SJCRH30 (cell line): ENCODE measurements around the gene TTC7B. TPM values are rescaled to one million over a fixed set of nuclear protein-coding genes. Genes with fewer than 3 reads are reported as not detected.

Source experiments
- DNase-seq, 2 experiments: peaks; one replicate each; pipeline ENCODE4 v3.0.0-alpha.2; 2015 to 2020
- H3K27ac ChIP-seq: fragments of 250-450 bp; sonication (Bioruptor Pico); 2 replicates; pipeline ENCODE4 v1.5.1; 2020; ENCODE audit warnings: mild to moderate bottlenecking, moderate library complexity
- H3K27me3 ChIP-seq: fragments of 250-450 bp; sonication (Bioruptor Pico); 2 replicates; pipeline ENCODE4 v1.5.1; 2020; ENCODE audit warnings: mild to moderate bottlenecking, moderate library complexity
- H3K36me3 ChIP-seq: fragments of 250-450 bp; sonication (Bioruptor Pico); 2 replicates; pipeline ENCODE4 v1.5.1; 2020; ENCODE audit warnings: mild to moderate bottlenecking, moderate library complexity
- H3K4me1 ChIP-seq: fragments of 250-450 bp; sonication (Bioruptor Pico); 2 replicates; pipeline ENCODE4 v1.5.1; 2020; ENCODE audit warnings: mild to moderate bottlenecking, moderate library complexity
- H3K4me3 ChIP-seq: fragments of 250-450 bp; sonication (Bioruptor Pico); 2 replicates; pipeline ENCODE4 v1.5.1; 2020; ENCODE audit warnings: mild to moderate bottlenecking, moderate library complexity
- H3K9me3 ChIP-seq: fragments of 250-450 bp; sonication (Bioruptor Pico); replicated peaks from 2 replicates; pipeline ENCODE4 v1.5.1; 2020; ENCODE audit warnings: mild to moderate bottlenecking, moderate library complexity
- total RNA-seq: library from RNA; depleted of rRNA; stranded (reverse); fragments of >200 nt; shearing (Covaris generic); gene quantifications from 2 replicates; pipeline ENCODE4 v1.2.3, GENCODE V29; 2014

Gene TTC7B
- total RNA-seq, 1 experiment from 2014 or later: 45.9 TPM

DNA sequence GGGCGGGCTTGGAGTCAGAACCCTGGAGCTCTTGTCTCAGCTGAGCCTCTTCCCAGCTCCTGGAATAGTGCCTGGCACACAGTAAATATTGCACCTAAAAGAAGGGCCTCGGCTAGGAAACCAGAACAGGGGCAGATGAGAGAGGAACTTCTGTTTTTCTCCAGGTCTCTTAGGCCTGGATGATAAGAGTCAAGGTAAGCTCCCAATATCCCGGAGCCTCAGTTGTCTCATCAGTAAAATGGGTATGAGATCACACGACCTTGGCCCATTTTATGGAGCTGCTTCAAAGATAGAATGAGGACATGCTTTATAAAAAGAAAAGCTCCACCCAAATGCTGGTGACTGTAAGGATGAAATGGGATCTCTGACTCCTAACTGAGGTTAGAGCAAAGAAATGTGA, 202.2 kb downstream of the TTC7B start:
- Histone ChIP-seq H3K27me3 (no peaks in the 10 kb centered on the region), H3K4me1 (peaks cover 50% of the 10 kb centered on the region), H3K4me3 (no peak overlapping the region), H3K36me3 (no peaks in the 10 kb centered on the region), H3K9me3 (no peaks in the 10 kb centered on the region), H3K27ac (no peak overlapping the region)
- DNase-seq: no peak

DNA sequence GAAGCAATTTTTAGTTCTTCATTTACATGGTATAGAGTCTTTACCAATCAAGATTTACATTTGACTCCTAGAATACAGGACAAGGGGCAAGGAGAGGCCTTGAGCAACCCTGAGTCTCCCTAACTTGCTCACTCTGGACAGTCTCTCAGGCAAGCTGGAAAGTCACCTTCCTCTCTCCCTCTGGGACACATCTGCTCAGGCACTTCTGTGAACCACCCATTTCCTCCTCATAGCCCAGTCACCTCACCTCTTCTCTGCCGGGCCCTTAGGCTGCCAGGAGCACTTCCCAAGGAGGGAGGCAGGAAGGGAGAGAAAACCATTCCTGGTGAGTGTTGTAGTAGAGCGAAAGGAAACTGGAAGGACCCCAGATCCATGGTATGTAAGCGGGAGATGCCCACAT, 202.8 kb downstream of the TTC7B start:
- H3K4me3 ChIP-seq: no peak overlapping the region
- no peaks in the 10 kb centered on the region for H3K9me3 ChIP-seq
- no peak overlapping the region for H3K27ac ChIP-seq
- H3K27me3 ChIP-seq: no peaks in the 10 kb centered on the region
- no peaks in the 10 kb centered on the region for H3K36me3 ChIP-seq
- peaks cover 54% of the 10 kb centered on the region for H3K4me1 ChIP-seq
- DNase-seq: no peak

DNA sequence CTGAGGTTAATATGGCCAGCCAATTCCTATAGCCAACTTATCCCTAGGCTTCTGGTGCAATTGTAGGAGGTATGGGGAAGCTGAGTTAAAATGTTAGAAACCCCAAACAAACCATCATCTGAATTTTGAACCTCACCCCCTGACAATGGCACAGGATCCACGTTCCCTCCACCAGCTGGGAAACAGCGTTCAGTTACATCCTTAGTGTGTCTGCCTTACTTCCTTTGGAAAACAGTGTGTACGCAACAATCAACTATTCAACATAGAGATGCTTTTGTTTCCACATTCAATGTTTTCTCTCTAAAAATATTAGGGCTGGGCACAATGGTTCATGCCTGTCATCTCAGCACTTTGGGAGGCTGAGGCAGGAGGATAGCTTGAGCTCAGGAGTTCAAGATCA, 203.4 kb downstream of the TTC7B start:
- Histone ChIP-seq H3K4me3 (no peak overlapping the region), H3K27me3 (no peaks in the 10 kb centered on the region), H3K9me3 (no peaks in the 10 kb centered on the region), H3K36me3 (no peaks in the 10 kb centered on the region), H3K27ac (peak overlapping the region; percentile 74), H3K4me1 (peaks cover 55% of the 10 kb centered on the region)
- DNase-seq: no peak

DNA sequence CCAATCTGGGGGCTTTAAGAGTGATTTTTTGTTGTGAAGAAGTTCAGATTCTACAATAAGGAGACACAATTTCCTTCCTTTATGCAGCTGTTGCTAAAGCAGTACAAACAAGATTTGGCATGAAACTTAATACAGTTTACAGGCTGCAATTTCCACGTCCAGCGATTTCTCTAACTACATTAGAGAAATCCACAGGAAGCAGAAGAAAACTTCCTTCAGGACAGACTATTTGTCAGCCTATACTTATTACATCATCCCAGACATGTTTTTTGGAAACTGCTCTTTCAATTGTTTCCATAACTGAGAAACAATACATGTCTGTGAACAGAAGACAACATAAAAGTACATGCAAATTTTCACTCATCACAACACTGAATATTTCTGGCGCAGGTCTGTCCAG, 204.3 kb downstream of the TTC7B start:
- Histone ChIP-seq H3K4me3 (no peak overlapping the region), H3K36me3 (no peaks in the 10 kb centered on the region), H3K27me3 (no peaks in the 10 kb centered on the region), H3K4me1 (peaks cover 49% of the 10 kb centered on the region), H3K9me3 (no peaks in the 10 kb centered on the region), H3K27ac (peak overlapping the region; percentile 74)
- peak in 1 of 2 experiments; percentile 73 for DNase-seq

DNA sequence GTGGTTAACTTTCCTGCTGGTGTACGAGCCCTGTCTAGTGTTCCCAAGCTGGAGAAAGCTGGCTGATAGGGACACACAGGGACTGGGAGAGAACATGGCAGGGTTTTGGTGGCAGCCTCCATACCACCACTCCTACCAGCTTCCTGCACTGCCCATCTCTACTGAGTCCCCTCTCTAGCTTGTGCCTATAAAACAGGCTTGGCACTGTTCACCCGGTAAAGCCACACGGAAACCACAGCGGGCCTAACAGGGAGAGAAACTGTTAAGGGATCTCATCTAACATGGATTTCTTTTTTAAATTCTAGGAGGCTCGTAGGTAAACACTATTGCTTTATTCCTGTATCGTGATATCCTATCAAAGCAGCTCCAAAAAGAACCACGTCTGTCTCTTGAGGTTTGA, 204.7 kb downstream of the TTC7B start:
- DNase-seq: peak; percentile 37 to 63
- no peaks in the 10 kb centered on the region for H3K27me3 ChIP-seq
- H3K4me1 ChIP-seq: peaks cover 49% of the 10 kb centered on the region
- no peaks in the 10 kb centered on the region for H3K36me3 ChIP-seq
- no peaks in the 10 kb centered on the region for H3K9me3 ChIP-seq
- H3K4me3 ChIP-seq: no peak overlapping the region
- H3K27ac ChIP-seq: peak overlapping the region; percentile 74

DNA sequence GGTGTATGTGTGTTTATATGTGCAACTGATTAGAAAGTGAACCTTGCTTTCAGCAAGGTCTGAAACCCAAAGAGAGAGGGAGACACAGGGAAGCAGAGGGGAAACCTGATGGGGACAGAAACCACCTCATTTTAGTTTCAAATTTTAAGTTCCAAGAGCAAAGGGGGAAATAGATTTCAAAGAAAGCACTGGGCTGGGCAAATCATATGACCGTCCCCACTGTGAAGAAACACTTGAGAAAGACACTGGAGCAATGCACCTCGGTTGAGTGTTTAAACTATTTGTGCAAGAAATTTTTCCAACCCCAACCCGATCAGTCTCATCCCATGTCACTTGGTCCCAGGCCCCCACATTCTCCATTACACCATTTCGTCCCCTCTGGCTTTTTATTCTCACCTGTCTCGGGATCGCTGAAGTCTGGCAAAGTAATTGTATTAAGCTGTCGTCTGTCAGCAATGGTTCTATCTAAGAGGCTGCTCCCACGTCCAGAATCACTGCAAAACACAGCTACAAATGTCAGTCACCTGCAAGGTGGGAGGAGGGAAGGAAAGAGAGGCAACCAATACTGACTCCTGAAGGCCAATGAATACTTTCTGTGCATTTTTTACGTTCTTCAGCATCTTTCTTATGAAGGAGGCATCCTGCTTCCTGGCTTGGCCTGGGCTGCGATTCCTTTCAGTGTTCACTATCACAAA, 205.7 kb downstream of the TTC7B start:
- Histone ChIP-seq H3K36me3 (no peaks in the 10 kb centered on the region), H3K4me3 (no peak overlapping the region), H3K27ac (peak overlapping the region; percentile 88), H3K4me1 (peaks cover 49% of the 10 kb centered on the region), H3K27me3 (no peaks in the 10 kb centered on the region), H3K9me3 (no peaks in the 10 kb centered on the region)
- no peak for DNase-seq

DNA sequence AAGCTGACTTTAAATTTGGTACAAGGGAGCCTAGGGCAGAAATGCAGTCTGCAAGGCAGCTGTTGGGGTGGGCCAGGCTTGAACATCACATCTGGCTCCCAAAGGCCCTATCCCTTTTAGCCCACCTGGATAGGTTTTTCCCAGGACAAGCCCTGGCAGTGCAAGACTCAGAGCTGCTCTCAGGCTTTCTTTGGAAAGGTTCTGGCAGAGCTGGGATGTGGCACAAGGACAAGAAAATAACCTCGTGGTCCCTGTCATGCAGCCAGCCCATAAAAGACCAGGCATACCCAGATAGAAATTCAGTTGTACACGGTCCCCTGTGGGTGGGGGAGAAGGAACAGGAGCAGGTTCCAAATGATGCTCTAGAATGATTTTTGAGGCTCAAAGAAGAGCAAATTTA, 206.9 kb downstream of the TTC7B start:
- H3K27me3 ChIP-seq: no peaks in the 10 kb centered on the region
- no peaks in the 10 kb centered on the region for H3K36me3 ChIP-seq
- H3K9me3 ChIP-seq: no peaks in the 10 kb centered on the region
- peaks cover 50% of the 10 kb centered on the region for H3K4me1 ChIP-seq
- peak overlapping the region; percentile 88 for H3K27ac ChIP-seq
- H3K4me3 ChIP-seq: no peak overlapping the region
- DNase-seq: no peak

DNA sequence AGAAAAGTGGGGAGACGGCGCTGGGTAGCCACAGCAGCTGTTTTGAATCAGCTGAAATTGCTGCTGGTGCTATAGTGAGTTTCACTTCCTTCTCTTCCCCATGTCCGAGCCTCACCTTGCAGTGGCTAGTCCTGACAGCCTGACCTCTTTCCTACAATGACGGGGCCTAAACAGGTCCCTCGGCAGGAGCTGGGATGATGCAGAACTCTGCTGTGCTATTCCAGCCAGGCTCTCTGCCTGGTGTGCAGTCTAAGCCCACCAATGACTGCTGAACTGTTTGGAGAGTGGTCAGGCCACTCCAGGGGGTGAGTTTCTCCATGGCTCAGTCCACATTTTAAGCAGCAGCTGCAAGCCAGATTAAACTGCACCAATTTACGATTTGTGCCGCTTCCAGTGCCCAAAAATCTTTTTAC, 207.3 kb downstream of the TTC7B start:
- DNase-seq: peak; percentile 88 to 95
- Histone ChIP-seq H3K4me3 (no peak overlapping the region), H3K36me3 (no peaks in the 10 kb centered on the region), H3K9me3 (no peaks in the 10 kb centered on the region), H3K4me1 (peaks cover 52% of the 10 kb centered on the region), H3K27ac (peak overlapping the region; percentile 88), H3K27me3 (no peaks in the 10 kb centered on the region)

DNA sequence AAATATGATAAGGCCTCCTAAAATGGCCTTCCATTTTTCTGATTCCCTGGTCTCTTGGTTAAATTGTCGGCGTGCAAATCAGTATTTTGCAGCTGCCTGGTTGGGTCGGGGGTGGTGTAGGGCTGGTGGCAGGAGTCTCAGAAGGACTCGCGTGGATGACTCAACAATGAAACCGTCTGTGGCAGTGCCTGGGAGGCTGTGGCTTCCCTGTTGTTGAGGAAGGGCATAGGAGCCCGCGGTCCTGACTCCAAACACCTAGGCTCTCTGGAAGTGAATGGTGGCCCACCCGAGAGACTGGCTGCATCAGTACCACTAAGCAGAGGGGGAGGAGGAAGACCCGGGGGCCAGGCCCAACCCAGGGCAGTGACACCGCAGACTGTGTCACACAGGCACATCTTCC, 207.9 kb downstream of the TTC7B start:
- DNase-seq: peak; percentile 47 to 60
- peak overlapping the region; percentile 88 for H3K27ac ChIP-seq
- no peaks in the 10 kb centered on the region for H3K9me3 ChIP-seq
- peaks cover 55% of the 10 kb centered on the region for H3K4me1 ChIP-seq
- no peaks in the 10 kb centered on the region for H3K27me3 ChIP-seq
- no peaks in the 10 kb centered on the region for H3K36me3 ChIP-seq
- H3K4me3 ChIP-seq: no peak overlapping the region

DNA sequence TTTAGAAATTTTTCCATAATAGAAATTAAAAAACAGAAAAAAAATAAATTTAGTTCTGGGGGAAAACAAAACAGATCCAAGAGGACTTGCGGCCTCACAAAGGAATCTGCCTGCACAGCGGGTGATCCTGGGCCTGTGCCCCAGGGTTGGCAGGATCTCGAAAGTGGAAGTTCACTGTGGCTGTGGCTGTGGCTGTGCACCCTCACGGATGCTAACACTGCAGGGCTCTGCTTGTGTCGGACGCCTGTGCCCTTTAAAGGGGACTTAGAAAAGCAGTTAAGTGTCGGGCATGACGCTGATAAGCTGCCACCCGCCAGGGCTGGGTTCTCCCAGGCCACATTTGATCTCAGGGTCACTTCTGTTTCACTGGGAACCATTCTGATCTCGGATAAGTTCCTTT, 209.1 kb downstream of the TTC7B start:
- H3K27ac ChIP-seq: no peak overlapping the region
- no peaks in the 10 kb centered on the region for H3K27me3 ChIP-seq
- DNase-seq: no peak
- no peaks in the 10 kb centered on the region for H3K36me3 ChIP-seq
- H3K9me3 ChIP-seq: no peaks in the 10 kb centered on the region
- H3K4me1 ChIP-seq: peaks cover 51% of the 10 kb centered on the region
- no peak overlapping the region for H3K4me3 ChIP-seq

DNA sequence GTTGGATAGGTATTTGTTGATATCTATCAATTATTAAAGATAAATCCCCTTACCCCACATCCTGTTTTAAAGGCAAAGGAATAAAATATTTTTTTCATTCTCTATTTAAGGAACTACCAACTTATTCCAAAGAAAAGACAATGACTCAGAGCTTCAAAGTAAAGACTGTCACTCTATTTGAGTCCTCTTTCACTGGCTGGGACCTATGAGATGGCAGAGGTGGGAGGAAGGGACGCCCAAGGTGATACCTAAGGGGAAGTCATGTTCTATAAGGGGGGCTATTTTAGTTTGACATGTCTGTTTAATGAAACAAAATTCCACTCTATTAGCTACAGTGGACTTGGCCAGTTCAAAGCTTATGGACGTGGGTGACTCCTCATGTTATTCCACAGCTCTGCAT, 209.8 kb downstream of the TTC7B start:
- Histone ChIP-seq H3K36me3 (no peaks in the 10 kb centered on the region), H3K9me3 (no peaks in the 10 kb centered on the region), H3K4me3 (no peak overlapping the region), H3K27ac (no peak overlapping the region), H3K4me1 (peaks cover 44% of the 10 kb centered on the region), H3K27me3 (no peaks in the 10 kb centered on the region)
- DNase-seq: no peak

DNA sequence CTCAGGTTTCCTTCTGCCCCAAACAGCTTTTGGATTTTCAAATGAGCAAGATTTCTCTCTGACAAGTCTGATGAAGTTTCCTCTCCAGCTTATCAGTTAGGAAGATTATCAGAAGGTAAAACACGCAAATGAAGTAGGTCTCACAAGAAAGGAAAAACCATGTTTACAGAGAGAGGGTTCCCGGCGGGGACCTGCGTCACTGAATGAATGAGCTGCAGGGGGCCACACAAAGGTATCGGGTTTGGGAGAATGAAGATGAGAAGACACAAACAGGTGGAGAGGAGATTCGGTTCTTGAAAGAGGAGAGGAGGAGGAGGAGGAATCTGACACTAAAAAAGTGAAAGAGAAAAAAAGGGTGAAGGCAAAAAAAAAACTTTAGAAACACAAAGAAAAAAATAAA, 210.8 kb downstream of the TTC7B start:
- Histone ChIP-seq H3K27ac (no peak overlapping the region), H3K4me3 (no peak overlapping the region), H3K4me1 (peaks cover 36% of the 10 kb centered on the region), H3K27me3 (no peaks in the 10 kb centered on the region), H3K36me3 (no peaks in the 10 kb centered on the region), H3K9me3 (no peaks in the 10 kb centered on the region)
- DNase-seq: no peak

DNA sequence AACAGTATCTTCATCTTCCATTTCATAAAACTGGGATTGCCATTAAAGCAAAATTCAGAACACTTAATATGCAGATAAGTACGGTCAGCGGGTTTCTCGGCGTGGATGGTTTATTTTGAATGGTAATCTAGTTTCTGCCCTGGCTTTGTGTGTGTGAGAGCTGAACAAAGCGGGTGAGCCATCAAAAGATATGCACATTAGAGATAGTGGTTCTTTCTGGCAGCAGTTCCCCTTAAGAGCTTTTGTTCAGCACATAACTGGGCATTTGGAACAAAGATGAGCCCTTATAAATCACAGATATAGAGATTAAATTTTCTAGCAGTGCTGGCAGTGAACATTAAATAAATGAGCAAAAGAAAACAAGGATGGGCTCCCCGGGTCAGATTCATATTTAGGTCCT, 211.9 kb downstream of the TTC7B start:
- Histone ChIP-seq H3K4me3 (no peak overlapping the region), H3K4me1 (peaks cover 25% of the 10 kb centered on the region), H3K27ac (no peak overlapping the region), H3K36me3 (no peaks in the 10 kb centered on the region), H3K9me3 (no peaks in the 10 kb centered on the region), H3K27me3 (no peaks in the 10 kb centered on the region)
- DNase-seq: no peak

DNA sequence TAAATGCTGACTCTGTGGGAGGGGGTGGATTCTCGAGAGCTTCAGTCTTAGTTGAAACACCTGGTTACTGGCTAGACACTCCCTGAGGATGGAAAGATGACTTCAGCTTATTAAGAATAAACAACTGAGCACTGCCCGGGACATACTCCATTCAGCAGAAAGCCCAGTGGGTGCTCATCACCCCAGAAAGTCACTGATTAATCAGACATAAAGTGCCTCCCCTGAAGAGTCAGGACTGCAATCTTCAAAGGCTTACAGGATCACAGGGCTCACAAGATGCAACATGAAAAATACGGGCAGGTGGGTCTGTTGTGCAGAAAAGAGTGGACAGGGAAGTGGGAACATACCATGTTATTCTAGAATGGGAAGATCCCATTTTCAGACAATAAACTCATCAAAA, 212.4 kb downstream of the TTC7B start:
- Histone ChIP-seq H3K27me3 (no peaks in the 10 kb centered on the region), H3K4me1 (peaks cover 23% of the 10 kb centered on the region), H3K4me3 (no peak overlapping the region), H3K27ac (no peak overlapping the region), H3K36me3 (no peaks in the 10 kb centered on the region), H3K9me3 (no peaks in the 10 kb centered on the region)
- no peak for DNase-seq

DNA sequence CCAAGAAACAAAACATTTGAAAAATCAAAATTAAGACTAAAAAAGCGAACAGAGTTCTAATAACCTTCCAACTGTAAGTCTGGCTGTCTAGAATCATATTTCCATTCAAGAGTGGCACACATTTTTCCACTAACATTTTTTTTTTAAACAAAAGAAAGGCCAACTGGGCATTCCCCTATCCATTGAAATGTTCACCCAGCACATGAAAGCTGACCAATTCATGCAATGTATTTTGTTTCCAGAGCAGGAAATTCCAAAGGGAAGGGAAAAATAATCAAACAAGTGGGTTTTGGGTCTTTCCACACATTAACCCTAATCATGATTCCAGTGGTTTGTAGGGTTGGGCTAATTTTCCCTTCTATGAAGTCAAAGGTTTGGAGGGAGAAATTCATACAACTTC, 212.9 kb downstream of the TTC7B start:
- H3K36me3 ChIP-seq: no peaks in the 10 kb centered on the region
- DNase-seq: no peak
- no peak overlapping the region for H3K27ac ChIP-seq
- no peaks in the 10 kb centered on the region for H3K9me3 ChIP-seq
- H3K27me3 ChIP-seq: no peaks in the 10 kb centered on the region
- H3K4me1 ChIP-seq: peaks cover 18% of the 10 kb centered on the region
- H3K4me3 ChIP-seq: no peak overlapping the region

DNA sequence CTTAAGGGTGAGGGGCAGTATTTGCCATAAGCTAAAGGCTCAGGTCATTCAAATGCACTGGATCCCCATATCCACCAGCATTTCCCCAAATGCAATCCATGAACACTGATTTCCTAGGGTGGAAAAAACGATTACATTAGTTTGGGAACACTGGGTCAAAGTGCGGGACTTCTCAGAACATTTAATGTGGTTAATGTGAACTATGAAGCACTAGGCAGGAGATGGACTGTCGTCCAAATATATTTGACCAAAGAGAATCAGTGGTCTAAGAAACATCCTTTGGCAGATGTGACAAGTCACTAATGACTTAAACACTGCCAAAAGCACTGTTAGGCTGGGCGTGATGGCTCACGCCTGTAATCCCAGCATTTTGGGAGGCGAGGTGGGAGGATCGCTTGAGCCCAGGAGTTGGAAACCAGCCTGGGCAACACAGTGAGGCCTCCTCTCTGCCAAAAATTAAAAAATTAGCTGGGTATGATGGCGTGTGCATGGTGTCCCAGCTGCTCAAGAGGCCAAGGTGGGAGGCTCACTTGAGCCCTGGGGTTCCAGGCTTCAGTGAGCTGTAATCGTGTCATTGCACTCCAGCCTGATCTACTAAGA, 214.0 kb downstream of the TTC7B start:
- no peak overlapping the region for H3K27ac ChIP-seq
- H3K36me3 ChIP-seq: no peaks in the 10 kb centered on the region
- no peak for DNase-seq
- no peaks in the 10 kb centered on the region for H3K9me3 ChIP-seq
- peaks cover 11% of the 10 kb centered on the region for H3K4me1 ChIP-seq
- H3K27me3 ChIP-seq: no peaks in the 10 kb centered on the region
- H3K4me3 ChIP-seq: no peak overlapping the region
